ENCODE measurements around the gene FKBP10. TPM values are rescaled to one million over a fixed set of nuclear protein-coding genes. Genes with fewer than 3 reads are reported as not detected.
A peak's percentile ranks its signal among the peaks of the same experiment; 100 is the strongest.

Gene FKBP10
- total RNA-seq, 1 donor from 2014 or later: 567 TPM

- H3K4me1 Mint-ChIP-seq (ENCODE audit: low read depth): peaks cover 19% of the 10 kb centered on the region
- H3K4me3 Mint-ChIP-seq (ENCODE audit: unreplicated experiment): no peak overlapping the region
- no peak for DNase-seq (ENCODE audit: low spot score)
- TF ChIP-seq, protein P1, sequence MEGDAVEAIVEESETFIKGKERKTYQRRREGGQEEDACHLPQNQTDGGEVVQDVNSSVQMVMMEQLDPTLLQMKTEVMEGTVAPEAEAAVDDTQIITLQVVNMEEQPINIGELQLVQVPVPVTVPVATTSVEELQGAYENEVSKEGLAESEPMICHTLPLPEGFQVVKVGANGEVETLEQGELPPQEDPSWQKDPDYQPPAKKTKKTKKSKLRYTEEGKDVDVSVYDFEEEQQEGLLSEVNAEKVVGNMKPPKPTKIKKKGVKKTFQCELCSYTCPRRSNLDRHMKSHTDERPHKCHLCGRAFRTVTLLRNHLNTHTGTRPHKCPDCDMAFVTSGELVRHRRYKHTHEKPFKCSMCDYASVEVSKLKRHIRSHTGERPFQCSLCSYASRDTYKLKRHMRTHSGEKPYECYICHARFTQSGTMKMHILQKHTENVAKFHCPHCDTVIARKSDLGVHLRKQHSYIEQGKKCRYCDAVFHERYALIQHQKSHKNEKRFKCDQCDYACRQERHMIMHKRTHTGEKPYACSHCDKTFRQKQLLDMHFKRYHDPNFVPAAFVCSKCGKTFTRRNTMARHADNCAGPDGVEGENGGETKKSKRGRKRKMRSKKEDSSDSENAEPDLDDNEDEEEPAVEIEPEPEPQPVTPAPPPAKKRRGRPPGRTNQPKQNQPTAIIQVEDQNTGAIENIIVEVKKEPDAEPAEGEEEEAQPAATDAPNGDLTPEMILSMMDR (IDR thresholded peaks at IDR 0.05): no peak
- no peak overlapping the region for H3K27ac Mint-ChIP-seq (ENCODE audit: unreplicated experiment)
- H3K36me3 Mint-ChIP-seq (ENCODE audit: low read depth): peaks cover 12% of the 10 kb centered on the region
- H3K27me3 Mint-ChIP-seq (ENCODE audit: low read depth): no peaks in the 10 kb centered on the region
- no peaks in the 10 kb centered on the region for H3K9me3 Mint-ChIP-seq (ENCODE audit: low read depth)
These were observed 5.9 kb upstream of the FKBP10 start for GRCh38 chr17:41806685-41807445.

DNA sequence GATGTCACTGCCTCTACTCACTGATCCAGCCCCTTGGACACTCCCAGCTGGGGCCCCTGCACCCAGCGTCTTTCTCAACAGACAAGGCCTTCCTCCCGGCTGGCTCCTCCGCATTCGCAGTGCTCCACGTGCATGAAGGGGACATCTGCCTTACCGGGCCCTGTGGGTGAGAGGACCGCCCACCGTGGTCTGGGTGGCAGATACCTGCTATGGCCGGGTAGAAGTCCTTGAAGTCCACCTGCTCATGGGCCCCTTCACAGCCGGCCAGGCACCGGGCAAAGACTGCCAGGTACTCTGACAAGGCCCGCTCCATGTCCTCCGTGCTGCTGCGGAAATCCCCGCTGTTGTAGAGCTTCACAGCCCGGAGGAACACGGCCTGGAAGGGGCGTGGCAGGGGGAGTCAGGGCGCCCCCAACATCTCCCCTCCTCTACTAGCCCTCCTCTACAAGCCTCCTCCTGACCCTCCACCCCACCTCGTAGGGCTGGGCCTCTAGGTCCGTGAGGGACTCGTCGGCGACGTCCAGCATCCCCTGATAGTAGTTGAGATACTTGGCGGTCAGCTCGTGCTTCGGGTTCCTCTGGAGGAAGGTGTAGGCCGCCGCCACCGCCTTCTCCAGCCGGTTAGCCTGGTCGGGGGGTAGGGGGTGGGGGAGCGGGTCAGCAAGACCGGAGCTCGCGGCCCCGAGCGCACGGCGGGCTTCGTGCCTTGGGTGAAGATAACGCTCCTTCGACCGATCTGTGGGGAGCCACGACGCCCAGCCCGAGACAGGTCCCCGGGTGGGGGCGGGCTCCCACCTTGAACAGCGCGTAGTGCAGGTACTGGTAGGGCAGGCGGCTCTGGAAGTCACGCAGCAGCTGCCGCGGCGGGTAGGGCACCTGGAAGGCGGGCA lies 1.9 kb upstream of the FKBP10 start:
- Mint-ChIP-seq H3K9me3 (ENCODE audit: low read depth) (no peaks in the 10 kb centered on the region), H3K36me3 (ENCODE audit: low read depth) (peaks cover 15% of the 10 kb centered on the region), H3K27me3 (ENCODE audit: low read depth) (no peaks in the 10 kb centered on the region), H3K4me1 (ENCODE audit: low read depth) (peaks cover 35% of the 10 kb centered on the region), H3K4me3 (ENCODE audit: unreplicated experiment) (peak overlapping the region; percentile 82), H3K27ac (ENCODE audit: unreplicated experiment) (peak overlapping the region; percentile 59)
- no peak for DNase-seq (ENCODE audit: low spot score)
- TF ChIP-seq, protein P1 (IDR thresholded peaks at IDR 0.05): no peak

DNA sequence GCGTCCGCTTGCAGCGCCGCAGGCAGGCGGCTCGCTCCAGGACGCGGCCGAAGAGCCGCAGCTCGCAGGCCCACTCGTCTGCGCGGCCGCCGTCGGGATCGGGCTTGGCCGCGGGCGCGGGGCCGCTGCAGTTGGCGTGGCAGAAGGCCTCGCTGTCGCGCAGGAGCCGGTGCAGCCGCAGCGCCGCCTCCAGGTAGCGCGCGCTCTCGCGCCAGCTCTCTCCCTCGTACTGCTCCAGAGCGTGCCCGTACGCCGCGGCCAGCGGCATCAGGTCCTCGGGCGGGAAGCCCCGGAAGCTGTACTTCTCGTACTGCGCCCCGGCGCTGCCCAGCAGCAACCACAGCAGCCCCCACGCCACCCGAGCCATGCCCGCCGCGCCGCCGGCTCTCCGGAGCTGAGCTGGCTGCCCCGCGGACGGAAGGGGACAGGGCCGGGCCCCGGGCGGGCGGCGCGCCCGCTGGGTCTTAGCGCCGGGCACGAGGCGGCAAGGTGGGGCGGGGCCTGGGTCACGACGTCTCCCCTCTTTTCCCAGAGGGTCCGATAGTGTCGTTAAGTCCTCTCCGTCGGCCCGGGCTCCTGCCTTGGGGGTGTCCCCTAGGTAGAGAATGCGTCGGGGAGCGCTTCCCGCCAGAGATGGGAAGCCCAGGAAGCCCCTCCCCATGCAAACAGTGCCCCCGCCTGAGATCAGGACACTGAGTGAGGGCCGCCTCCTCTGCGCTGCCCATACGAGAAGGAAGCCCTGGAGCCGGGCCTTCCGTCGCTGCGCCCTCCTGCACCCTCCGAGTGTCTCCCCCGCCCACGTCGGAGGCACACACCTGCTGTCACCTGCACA lies 1.0 kb upstream of the FKBP10 start, which contains the start of gene P3H4:
P3H4 (minus strand) TSS at position 401 of the 832 bp plus-strand sequence; CDS start at position 367, 34 bp downstream.
- peaks cover 41% of the 10 kb centered on the region for H3K4me1 Mint-ChIP-seq (ENCODE audit: low read depth)
- H3K27me3 Mint-ChIP-seq (ENCODE audit: low read depth): no peaks in the 10 kb centered on the region
- no peak for DNase-seq (ENCODE audit: low spot score)
- peak within 1 kb of the TSS; percentile 95 for H3K27ac Mint-ChIP-seq (ENCODE audit: unreplicated experiment)
- TF ChIP-seq, protein P1 (IDR thresholded peaks at IDR 0.05): peak; percentile 83
- H3K4me3 Mint-ChIP-seq (ENCODE audit: unreplicated experiment): peak within 1 kb of the TSS; percentile 99
- H3K9me3 Mint-ChIP-seq (ENCODE audit: low read depth): no peaks in the 10 kb centered on the region
- peaks cover 12% of the 10 kb centered on the region for H3K36me3 Mint-ChIP-seq (ENCODE audit: low read depth)

- TF ChIP-seq, protein P1 (IDR thresholded peaks at IDR 0.05): no peak
These were observed 412 bp downstream of the FKBP10 start for GRCh38 chr17:41813152-41813680.

More at GRCh38 chr17:41813152-41813680, 412 bp downstream of the FKBP10 start:
- peak overlapping the region; percentile 95 for H3K27ac Mint-ChIP-seq (ENCODE audit: unreplicated experiment)
- peaks cover 46% of the 10 kb centered on the region for H3K4me1 Mint-ChIP-seq (ENCODE audit: low read depth)
- H3K9me3 Mint-ChIP-seq (ENCODE audit: low read depth): no peaks in the 10 kb centered on the region
- peaks cover 18% of the 10 kb centered on the region for H3K36me3 Mint-ChIP-seq (ENCODE audit: low read depth)
- H3K4me3 Mint-ChIP-seq (ENCODE audit: unreplicated experiment): peak overlapping the region; percentile 99
- no peaks in the 10 kb centered on the region for H3K27me3 Mint-ChIP-seq (ENCODE audit: low read depth)
- DNase-seq (ENCODE audit: low spot score): no peak
